Rectal smooth muscle tissue (tissue), 1 donor: ENCODE data around the gene LYPD4.

Experiments
- H3K27ac ChIP-seq: one replicate; pipeline ENCODE4 v1.7.0; 2013; ENCODE audit warnings: low read depth, low read length, inconsistent platforms
- H3K27me3 ChIP-seq: one replicate; pipeline ENCODE4 v1.7.0; 2013; ENCODE audit warnings: low read length; ENCODE audit not compliant: control insufficient read depth, insufficient read depth
- H3K36me3 ChIP-seq: one replicate; pipeline ENCODE4 v1.7.0; 2013; ENCODE audit warnings: low read length; ENCODE audit not compliant: control insufficient read depth, insufficient read depth
- H3K4me1 ChIP-seq: one replicate; pipeline ENCODE4 v1.7.0; 2013; ENCODE audit warnings: low read length; ENCODE audit not compliant: control insufficient read depth, insufficient read depth
- H3K4me3 ChIP-seq: one replicate; pipeline ENCODE4 v1.7.0; 2013; ENCODE audit warnings: low read length
- H3K9ac ChIP-seq: one replicate; pipeline ENCODE4 v1.7.0; 2013; ENCODE audit warnings: low read length

Gene LYPD4

GRCh38 chr19:41844601-41845000 is at the start of gene LYPD4:
LYPD4 (minus strand) TSS chr19:41844683; CDS start chr19:41839285, 5,398 bp downstream.
- no peak within 1 kb of the TSS for H3K9ac ChIP-seq
- H3K4me3 ChIP-seq = no peak within 1 kb of the TSS
- no peaks in the 10 kb centered on the region for H3K4me1 ChIP-seq
- no peaks in the 10 kb centered on the region for H3K27me3 ChIP-seq
- no peaks in the 10 kb centered on the region for H3K36me3 ChIP-seq
- H3K27ac ChIP-seq = no peak within 1 kb of the TSS

- no peaks in the 10 kb centered on the region for H3K4me1 ChIP-seq
- H3K36me3 ChIP-seq = peaks cover 34% of the 10 kb centered on the region
- no peak overlapping the region for H3K27ac ChIP-seq
- no peak overlapping the region for H3K4me3 ChIP-seq
- no peaks in the 10 kb centered on the region for H3K27me3 ChIP-seq
- H3K9ac ChIP-seq = no peak overlapping the region
Observed at GRCh38 chr19:41893899-41894298, 49.4 kb upstream of the LYPD4 start.

GRCh38 chr19:41892173-41892902 is 47.9 kb upstream of the LYPD4 start:
- no peaks in the 10 kb centered on the region for H3K4me1 ChIP-seq
- no peaks in the 10 kb centered on the region for H3K27me3 ChIP-seq
- H3K36me3 ChIP-seq = peaks cover 25% of the 10 kb centered on the region
- no peak overlapping the region for H3K27ac ChIP-seq
- H3K4me3 ChIP-seq = no peak overlapping the region
- H3K9ac ChIP-seq = no peak overlapping the region

GRCh38 chr19:41890936-41891335 is 46.5 kb upstream of the LYPD4 start:
- no peaks in the 10 kb centered on the region for H3K27me3 ChIP-seq
- H3K4me1 ChIP-seq = no peaks in the 10 kb centered on the region
- H3K27ac ChIP-seq = no peak overlapping the region
- peaks cover 23% of the 10 kb centered on the region for H3K36me3 ChIP-seq
- H3K9ac ChIP-seq = no peak overlapping the region
- H3K4me3 ChIP-seq = no peak overlapping the region

GRCh38 chr19:41889896-41890295 is 45.4 kb upstream of the LYPD4 start:
- Histone ChIP-seq H3K4me1 (no peaks in the 10 kb centered on the region), H3K9ac (no peak overlapping the region), H3K4me3 (no peak overlapping the region), H3K36me3 (peaks cover 14% of the 10 kb centered on the region), H3K27ac (no peak overlapping the region), H3K27me3 (no peaks in the 10 kb centered on the region)

GRCh38 chr19:41888926-41889325 is 44.4 kb upstream of the LYPD4 start:
- no peak overlapping the region for H3K4me3 ChIP-seq
- no peak overlapping the region for H3K27ac ChIP-seq
- H3K4me1 ChIP-seq = no peaks in the 10 kb centered on the region
- H3K27me3 ChIP-seq = no peaks in the 10 kb centered on the region
- H3K36me3 ChIP-seq = peaks cover 9% of the 10 kb centered on the region
- H3K9ac ChIP-seq = no peak overlapping the region

- Histone ChIP-seq H3K27me3 (no peaks in the 10 kb centered on the region), H3K4me3 (no peak overlapping the region), H3K36me3 (peaks cover 7% of the 10 kb centered on the region), H3K27ac (no peak overlapping the region), H3K4me1 (no peaks in the 10 kb centered on the region), H3K9ac (no peak overlapping the region)
Observed at GRCh38 chr19:41887711-41888382, 43.4 kb upstream of the LYPD4 start.

- no peak overlapping the region for H3K27ac ChIP-seq
- H3K9ac ChIP-seq = peak overlapping the region; percentile 16
- H3K27me3 ChIP-seq = no peaks in the 10 kb centered on the region
- H3K36me3 ChIP-seq = peaks cover 3% of the 10 kb centered on the region
- no peaks in the 10 kb centered on the region for H3K4me1 ChIP-seq
- no peak overlapping the region for H3K4me3 ChIP-seq
Observed at GRCh38 chr19:41886761-41887710, 42.6 kb upstream of the LYPD4 start.

GRCh38 chr19:41883821-41884733 is 39.6 kb upstream of the LYPD4 start:
- Histone ChIP-seq H3K4me1 (no peaks in the 10 kb centered on the region), H3K27ac (peak overlapping the region; percentile 50), H3K9ac (peak overlapping the region; percentile 34), H3K36me3 (no peaks in the 10 kb centered on the region), H3K27me3 (no peaks in the 10 kb centered on the region), H3K4me3 (peak overlapping the region; percentile 79)

GRCh38 chr19:41883463-41883820 is 39.0 kb upstream of the LYPD4 start:
- Histone ChIP-seq H3K27me3 (no peaks in the 10 kb centered on the region), H3K27ac (peak overlapping the region; percentile 50), H3K4me1 (no peaks in the 10 kb centered on the region), H3K4me3 (peak overlapping the region; percentile 79), H3K9ac (peak overlapping the region; percentile 16), H3K36me3 (no peaks in the 10 kb centered on the region)

- Histone ChIP-seq H3K4me3 (peak within 1 kb of the TSS; percentile 79), H3K36me3 (no peaks in the 10 kb centered on the region), H3K4me1 (no peaks in the 10 kb centered on the region), H3K27ac (peak within 1 kb of the TSS; percentile 50), H3K27me3 (no peaks in the 10 kb centered on the region), H3K9ac (peak within 1 kb of the TSS; percentile 29)
Observed at GRCh38 chr19:41882568-41883462, 38.3 kb upstream of the LYPD4 start, which contains the start of gene ARHGEF1. ARHGEF1 (plus strand) TSS chr19:41883184; CDS start chr19:41888083, 4,899 bp downstream.
